K562 (cell line): ENCODE data around the gene IL15RA. TPM values are rescaled to one million over a fixed set of nuclear protein-coding genes. Genes with fewer than 3 reads are reported as not detected.

Source experiments
- CTCF ChIP-seq, 3 experiments: IDR thresholded peaks in 2 of 3; conservative IDR thresholded peaks in 1 of 3; 2 replicates each; pipeline ENCODE4 v1.5.1; 2011 to 2012; ENCODE audit warnings: low read length in 3 of 3, mild to moderate bottlenecking in 3 of 3, control low read depth in 2 of 3, improper control_type of control experiment in 1 of 3, inconsistent platforms in 1 of 3, low read depth in 1 of 3, mixed read lengths in 1 of 3, moderate library complexity in 1 of 3; ENCODE audit not compliant: insufficient read depth in 2 of 3
- KHSRP ChIP-seq: fragments of 450-650 bp; IDR thresholded peaks from 2 replicates; pipeline ENCODE4 v1.6.1; 2017
- ZNF551 ChIP-seq: fragments of 250-450 bp; sonication (Bioruptor Pico); IDR thresholded peaks from 2 replicates; pipeline ENCODE4 v1.5.0; 2021; ENCODE audit warnings: mild to moderate bottlenecking, moderate library complexity
- ZNF707 ChIP-seq: fragments of 250-450 bp; sonication (Bioruptor Pico); conservative IDR thresholded peaks from 2 replicates; pipeline ENCODE4 v1.8.0; 2022; ENCODE audit warnings: inconsistent platforms, mild to moderate bottlenecking, moderate library complexity
- polyA plus RNA-seq, 8 experiments: library from polyadenylated mRNA; depleted of rRNA in 4 of 8; stranded (reverse) in 5 of 8; unstranded in 3 of 8; fragments of >200 nt; fragmentation: Nextera tagmentation in 2 of 8; fragmentation: Illumina TruSeq in 1 of 8; extraction: Ambion mirVana in 2 of 8; extraction: Trizol in 1 of 8; gene quantifications; 2 replicates each; pipeline versions ENCODE4 v1.2.1 to v1.2.3, GENCODE V29; 2011 to 2014; ENCODE audit warnings: inconsistent platforms in 1 of 8, missing spikeins in 1 of 8
- total RNA-seq, 7 experiments: library from RNA; depleted of rRNA in 6 of 7; stranded (reverse); fragments of >200 nt in 6 of 7; fragmentation: Illumina TruSeq in 2 of 7; extraction: Trizol in 2 of 7; gene quantifications; 2 replicates each; pipeline versions ENCODE4 v1.2.1 to v1.2.3, GENCODE V29; 2011 to 2021; ENCODE audit warnings: low replicate concordance in 1 of 7
- TF ChIP-seq, protein P1 (sequence below): fragments of 450-650 bp; IDR thresholded peaks from 2 replicates; pipeline ENCODE4 v1.6.1; 2016; ENCODE audit warnings: mild to moderate bottlenecking, moderate library complexity
- TF ChIP-seq, protein P2 (sequence below): fragments of 250-450 bp; sonication (Bioruptor Pico); IDR thresholded peaks from 2 replicates; pipeline ENCODE4 v1.9.0; 2021; ENCODE audit warnings: mild to moderate bottlenecking, inconsistent platforms

Gene IL15RA
- total and polyA plus RNA-seq, 9 of the 15 experiments (the other 6 are each of a cell fraction or from before 2014, with no cell fraction given) = 1.2 to 11.7 (median 8.0) TPM

- TF ChIP-seq, protein P1, sequence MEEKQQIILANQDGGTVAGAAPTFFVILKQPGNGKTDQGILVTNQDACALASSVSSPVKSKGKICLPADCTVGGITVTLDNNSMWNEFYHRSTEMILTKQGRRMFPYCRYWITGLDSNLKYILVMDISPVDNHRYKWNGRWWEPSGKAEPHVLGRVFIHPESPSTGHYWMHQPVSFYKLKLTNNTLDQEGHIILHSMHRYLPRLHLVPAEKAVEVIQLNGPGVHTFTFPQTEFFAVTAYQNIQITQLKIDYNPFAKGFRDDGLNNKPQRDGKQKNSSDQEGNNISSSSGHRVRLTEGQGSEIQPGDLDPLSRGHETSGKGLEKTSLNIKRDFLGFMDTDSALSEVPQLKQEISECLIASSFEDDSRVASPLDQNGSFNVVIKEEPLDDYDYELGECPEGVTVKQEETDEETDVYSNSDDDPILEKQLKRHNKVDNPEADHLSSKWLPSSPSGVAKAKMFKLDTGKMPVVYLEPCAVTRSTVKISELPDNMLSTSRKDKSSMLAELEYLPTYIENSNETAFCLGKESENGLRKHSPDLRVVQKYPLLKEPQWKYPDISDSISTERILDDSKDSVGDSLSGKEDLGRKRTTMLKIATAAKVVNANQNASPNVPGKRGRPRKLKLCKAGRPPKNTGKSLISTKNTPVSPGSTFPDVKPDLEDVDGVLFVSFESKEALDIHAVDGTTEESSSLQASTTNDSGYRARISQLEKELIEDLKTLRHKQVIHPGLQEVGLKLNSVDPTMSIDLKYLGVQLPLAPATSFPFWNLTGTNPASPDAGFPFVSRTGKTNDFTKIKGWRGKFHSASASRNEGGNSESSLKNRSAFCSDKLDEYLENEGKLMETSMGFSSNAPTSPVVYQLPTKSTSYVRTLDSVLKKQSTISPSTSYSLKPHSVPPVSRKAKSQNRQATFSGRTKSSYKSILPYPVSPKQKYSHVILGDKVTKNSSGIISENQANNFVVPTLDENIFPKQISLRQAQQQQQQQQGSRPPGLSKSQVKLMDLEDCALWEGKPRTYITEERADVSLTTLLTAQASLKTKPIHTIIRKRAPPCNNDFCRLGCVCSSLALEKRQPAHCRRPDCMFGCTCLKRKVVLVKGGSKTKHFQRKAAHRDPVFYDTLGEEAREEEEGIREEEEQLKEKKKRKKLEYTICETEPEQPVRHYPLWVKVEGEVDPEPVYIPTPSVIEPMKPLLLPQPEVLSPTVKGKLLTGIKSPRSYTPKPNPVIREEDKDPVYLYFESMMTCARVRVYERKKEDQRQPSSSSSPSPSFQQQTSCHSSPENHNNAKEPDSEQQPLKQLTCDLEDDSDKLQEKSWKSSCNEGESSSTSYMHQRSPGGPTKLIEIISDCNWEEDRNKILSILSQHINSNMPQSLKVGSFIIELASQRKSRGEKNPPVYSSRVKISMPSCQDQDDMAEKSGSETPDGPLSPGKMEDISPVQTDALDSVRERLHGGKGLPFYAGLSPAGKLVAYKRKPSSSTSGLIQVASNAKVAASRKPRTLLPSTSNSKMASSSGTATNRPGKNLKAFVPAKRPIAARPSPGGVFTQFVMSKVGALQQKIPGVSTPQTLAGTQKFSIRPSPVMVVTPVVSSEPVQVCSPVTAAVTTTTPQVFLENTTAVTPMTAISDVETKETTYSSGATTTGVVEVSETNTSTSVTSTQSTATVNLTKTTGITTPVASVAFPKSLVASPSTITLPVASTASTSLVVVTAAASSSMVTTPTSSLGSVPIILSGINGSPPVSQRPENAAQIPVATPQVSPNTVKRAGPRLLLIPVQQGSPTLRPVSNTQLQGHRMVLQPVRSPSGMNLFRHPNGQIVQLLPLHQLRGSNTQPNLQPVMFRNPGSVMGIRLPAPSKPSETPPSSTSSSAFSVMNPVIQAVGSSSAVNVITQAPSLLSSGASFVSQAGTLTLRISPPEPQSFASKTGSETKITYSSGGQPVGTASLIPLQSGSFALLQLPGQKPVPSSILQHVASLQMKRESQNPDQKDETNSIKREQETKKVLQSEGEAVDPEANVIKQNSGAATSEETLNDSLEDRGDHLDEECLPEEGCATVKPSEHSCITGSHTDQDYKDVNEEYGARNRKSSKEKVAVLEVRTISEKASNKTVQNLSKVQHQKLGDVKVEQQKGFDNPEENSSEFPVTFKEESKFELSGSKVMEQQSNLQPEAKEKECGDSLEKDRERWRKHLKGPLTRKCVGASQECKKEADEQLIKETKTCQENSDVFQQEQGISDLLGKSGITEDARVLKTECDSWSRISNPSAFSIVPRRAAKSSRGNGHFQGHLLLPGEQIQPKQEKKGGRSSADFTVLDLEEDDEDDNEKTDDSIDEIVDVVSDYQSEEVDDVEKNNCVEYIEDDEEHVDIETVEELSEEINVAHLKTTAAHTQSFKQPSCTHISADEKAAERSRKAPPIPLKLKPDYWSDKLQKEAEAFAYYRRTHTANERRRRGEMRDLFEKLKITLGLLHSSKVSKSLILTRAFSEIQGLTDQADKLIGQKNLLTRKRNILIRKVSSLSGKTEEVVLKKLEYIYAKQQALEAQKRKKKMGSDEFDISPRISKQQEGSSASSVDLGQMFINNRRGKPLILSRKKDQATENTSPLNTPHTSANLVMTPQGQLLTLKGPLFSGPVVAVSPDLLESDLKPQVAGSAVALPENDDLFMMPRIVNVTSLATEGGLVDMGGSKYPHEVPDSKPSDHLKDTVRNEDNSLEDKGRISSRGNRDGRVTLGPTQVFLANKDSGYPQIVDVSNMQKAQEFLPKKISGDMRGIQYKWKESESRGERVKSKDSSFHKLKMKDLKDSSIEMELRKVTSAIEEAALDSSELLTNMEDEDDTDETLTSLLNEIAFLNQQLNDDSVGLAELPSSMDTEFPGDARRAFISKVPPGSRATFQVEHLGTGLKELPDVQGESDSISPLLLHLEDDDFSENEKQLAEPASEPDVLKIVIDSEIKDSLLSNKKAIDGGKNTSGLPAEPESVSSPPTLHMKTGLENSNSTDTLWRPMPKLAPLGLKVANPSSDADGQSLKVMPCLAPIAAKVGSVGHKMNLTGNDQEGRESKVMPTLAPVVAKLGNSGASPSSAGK = peak; percentile 68
- TF ChIP-seq KHSRP (no peak), ZNF551 (CRISPR knock-in tag) (no peak), ZNF707 (CRISPR knock-in tag) (no peak), CTCF (IDR thresholded peaks at IDR 0.05 in 2 of 3, conservative IDR thresholded peaks at IDR 0.05 in 1 of 3; ENCODE audit: insufficient read depth in 2 of 3, low read depth in 1 of 3, low read length in 3 of 3) (no peak)
- TF ChIP-seq, protein P2, sequence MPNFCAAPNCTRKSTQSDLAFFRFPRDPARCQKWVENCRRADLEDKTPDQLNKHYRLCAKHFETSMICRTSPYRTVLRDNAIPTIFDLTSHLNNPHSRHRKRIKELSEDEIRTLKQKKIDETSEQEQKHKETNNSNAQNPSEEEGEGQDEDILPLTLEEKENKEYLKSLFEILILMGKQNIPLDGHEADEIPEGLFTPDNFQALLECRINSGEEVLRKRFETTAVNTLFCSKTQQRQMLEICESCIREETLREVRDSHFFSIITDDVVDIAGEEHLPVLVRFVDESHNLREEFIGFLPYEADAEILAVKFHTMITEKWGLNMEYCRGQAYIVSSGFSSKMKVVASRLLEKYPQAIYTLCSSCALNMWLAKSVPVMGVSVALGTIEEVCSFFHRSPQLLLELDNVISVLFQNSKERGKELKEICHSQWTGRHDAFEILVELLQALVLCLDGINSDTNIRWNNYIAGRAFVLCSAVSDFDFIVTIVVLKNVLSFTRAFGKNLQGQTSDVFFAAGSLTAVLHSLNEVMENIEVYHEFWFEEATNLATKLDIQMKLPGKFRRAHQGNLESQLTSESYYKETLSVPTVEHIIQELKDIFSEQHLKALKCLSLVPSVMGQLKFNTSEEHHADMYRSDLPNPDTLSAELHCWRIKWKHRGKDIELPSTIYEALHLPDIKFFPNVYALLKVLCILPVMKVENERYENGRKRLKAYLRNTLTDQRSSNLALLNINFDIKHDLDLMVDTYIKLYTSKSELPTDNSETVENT = no peak
Observed at GRCh38 chr10:6019010-6019782, 41.9 kb upstream of the IL15RA start (continued).
